ENCODE measurements around the gene MRPS10.

DNA sequence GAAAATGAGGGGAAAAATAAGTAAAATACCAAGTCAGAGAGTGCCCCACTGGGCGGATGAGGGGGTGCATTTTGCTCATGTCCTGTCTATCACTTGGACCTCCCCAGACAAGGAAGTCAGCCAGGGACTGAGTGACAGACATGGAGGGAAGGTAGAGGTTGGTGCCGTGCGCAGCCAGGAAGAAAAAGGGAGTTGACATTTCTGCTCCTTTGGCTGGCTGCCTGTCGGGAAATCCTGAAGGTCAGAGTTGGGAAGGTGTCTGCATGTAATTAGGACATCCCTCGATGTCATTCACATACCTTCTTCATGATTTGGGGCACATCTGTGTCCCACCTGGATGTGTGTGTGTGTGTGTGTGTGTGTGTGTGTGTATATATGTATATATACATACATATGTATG lies 35.6 kb downstream of the MRPS10 start:
- TF ChIP-seq, protein P1, sequence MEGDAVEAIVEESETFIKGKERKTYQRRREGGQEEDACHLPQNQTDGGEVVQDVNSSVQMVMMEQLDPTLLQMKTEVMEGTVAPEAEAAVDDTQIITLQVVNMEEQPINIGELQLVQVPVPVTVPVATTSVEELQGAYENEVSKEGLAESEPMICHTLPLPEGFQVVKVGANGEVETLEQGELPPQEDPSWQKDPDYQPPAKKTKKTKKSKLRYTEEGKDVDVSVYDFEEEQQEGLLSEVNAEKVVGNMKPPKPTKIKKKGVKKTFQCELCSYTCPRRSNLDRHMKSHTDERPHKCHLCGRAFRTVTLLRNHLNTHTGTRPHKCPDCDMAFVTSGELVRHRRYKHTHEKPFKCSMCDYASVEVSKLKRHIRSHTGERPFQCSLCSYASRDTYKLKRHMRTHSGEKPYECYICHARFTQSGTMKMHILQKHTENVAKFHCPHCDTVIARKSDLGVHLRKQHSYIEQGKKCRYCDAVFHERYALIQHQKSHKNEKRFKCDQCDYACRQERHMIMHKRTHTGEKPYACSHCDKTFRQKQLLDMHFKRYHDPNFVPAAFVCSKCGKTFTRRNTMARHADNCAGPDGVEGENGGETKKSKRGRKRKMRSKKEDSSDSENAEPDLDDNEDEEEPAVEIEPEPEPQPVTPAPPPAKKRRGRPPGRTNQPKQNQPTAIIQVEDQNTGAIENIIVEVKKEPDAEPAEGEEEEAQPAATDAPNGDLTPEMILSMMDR (IDR thresholded peaks at IDR 0.05): no peak
- no peak for TF ChIP-seq POLR2A (IDR thresholded peaks at IDR 0.05)

All from body of pancreas (tissue), 4 donors.